ENCODE measurements around the gene CYFIP1. TPM values are rescaled to one million over a fixed set of nuclear protein-coding genes. Genes with fewer than 3 reads are reported as not detected.

The CYFIP1 gene
- total RNA-seq, 1 donor, result 107 TPM

DNA sequence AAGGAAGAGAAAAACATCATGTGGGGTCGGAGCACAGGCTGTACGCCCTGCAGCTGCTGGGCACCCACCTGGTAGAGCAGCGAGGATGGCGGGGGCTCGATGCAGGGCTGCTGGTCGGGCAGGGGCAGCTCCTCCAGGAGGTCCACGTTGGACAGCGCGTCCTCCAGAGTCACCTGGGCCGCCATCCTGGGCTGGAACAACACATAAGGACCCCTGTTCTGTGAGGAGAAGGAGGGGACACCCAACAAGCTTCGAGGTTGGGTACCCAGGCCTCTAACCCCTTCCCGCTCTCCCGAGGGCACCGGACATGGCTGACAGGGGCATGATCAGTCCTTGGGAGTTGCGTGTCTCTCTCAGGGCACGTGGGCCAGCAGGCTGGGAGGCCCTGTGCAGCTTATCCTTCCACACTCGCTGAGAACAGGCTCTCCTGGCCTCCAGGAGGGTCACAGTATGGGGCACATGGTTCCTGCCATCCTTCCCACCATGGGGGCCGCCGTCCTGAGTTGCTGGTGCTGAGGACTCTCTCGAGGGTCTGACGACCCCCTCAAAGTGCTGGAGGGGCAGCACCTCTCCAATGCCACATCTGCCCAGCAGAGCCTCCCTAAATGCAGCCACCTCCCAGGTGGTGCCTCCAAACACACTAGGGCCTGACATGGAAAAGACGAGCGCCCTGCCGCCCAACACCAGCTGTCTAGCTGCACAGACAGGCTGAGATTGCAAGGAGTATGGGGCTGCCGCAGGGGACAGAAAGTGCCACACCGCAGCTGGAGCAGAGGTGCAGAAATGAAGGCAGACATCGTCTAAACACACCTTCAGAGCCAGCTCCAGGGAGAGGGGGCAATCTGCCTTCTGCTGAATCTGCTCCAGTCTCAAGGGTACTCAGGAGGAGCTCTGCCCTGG, 32.8 kb downstream of the CYFIP1 start:
- Histone ChIP-seq H3K4me3 (ENCODE audit: insufficient read depth, low read length) (no peak overlapping the region), H3K79me2 (ENCODE audit: insufficient read depth, low read length) (peaks cover 84% of the 10 kb centered on the region), H2AFZ (ENCODE audit: low read length) (no peak overlapping the region), H3K27me3 (ENCODE audit: insufficient read depth, low read length) (no peaks in the 10 kb centered on the region), H3K36me3 (ENCODE audit: insufficient read depth, low read length) (peaks cover 27% of the 10 kb centered on the region), H3K27ac (ENCODE audit: low read depth, low read length) (no peak overlapping the region), H4K20me1 (ENCODE audit: insufficient read depth, low read length) (peaks cover 56% of the 10 kb centered on the region), H3K4me2 (ENCODE audit: insufficient read depth, low read length) (no peak overlapping the region), H3K9me3 (ENCODE audit: low read depth, low read length) (no peaks in the 10 kb centered on the region), H3K4me1 (ENCODE audit: insufficient read depth, low read length) (peaks cover 4% of the 10 kb centered on the region)
- TF ChIP-seq, protein P1, sequence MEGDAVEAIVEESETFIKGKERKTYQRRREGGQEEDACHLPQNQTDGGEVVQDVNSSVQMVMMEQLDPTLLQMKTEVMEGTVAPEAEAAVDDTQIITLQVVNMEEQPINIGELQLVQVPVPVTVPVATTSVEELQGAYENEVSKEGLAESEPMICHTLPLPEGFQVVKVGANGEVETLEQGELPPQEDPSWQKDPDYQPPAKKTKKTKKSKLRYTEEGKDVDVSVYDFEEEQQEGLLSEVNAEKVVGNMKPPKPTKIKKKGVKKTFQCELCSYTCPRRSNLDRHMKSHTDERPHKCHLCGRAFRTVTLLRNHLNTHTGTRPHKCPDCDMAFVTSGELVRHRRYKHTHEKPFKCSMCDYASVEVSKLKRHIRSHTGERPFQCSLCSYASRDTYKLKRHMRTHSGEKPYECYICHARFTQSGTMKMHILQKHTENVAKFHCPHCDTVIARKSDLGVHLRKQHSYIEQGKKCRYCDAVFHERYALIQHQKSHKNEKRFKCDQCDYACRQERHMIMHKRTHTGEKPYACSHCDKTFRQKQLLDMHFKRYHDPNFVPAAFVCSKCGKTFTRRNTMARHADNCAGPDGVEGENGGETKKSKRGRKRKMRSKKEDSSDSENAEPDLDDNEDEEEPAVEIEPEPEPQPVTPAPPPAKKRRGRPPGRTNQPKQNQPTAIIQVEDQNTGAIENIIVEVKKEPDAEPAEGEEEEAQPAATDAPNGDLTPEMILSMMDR (IDR thresholded peaks at IDR 0.05; ENCODE audit: extremely low read depth, low read depth, low read length), result no peak
- peak; percentile 18 for DNase-seq (ENCODE audit: insufficient read length, low spot score, missing footprints)

DNA sequence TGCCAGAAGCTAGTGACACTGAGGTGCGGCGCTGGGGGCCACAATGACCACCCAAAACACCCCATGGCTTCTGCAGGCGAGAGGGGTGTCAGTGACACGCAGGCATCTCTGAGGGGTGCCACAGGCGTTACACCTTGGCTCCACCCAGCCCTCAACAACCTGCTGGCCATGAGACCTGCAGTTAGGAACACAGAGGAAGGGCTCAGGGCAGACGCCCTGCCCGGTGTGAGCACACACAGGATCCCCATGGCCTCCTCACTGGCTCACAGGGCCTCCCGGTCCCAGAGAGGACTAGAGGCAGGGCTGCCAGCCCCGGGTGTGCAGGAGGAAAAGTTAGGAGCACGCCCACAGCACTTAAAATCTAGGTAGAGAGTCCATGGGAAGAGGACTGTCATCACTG, 35.1 kb downstream of the CYFIP1 start:
- Histone ChIP-seq H3K79me2 (ENCODE audit: insufficient read depth, low read length) (peaks cover 69% of the 10 kb centered on the region), H3K36me3 (ENCODE audit: insufficient read depth, low read length) (peaks cover 35% of the 10 kb centered on the region), H4K20me1 (ENCODE audit: insufficient read depth, low read length) (peaks cover 47% of the 10 kb centered on the region)

DNA sequence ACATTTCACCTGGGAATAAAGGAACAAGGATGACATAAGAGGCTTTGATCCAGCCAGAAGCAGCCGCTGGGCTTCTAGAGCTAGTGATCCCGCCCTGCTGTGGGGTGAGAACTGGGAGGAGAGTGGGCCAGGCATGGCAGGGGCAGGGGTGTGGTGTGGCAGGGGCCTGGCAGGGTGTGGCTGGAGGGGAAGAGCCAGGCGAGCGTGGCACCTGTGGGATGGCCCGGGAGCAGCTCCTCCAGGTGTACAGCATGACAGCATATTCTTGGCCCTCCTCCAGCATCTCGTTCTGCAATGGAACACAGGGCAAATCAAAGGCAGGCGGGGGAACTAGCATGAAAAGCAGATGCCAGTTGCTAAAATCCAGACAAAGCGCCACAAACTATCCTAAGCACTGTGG, 35.5 kb downstream of the CYFIP1 start:
- H3K4me1 ChIP-seq (ENCODE audit: insufficient read depth, low read length), result peaks cover 4% of the 10 kb centered on the region
- no peak overlapping the region for H3K27ac ChIP-seq (ENCODE audit: low read depth, low read length)
- no peaks in the 10 kb centered on the region for H3K9me3 ChIP-seq (ENCODE audit: low read depth, low read length)
- no peak overlapping the region for H3K4me3 ChIP-seq (ENCODE audit: insufficient read depth, low read length)
- peaks cover 50% of the 10 kb centered on the region for H4K20me1 ChIP-seq (ENCODE audit: insufficient read depth, low read length)
- TF ChIP-seq, protein P1 (IDR thresholded peaks at IDR 0.05; ENCODE audit: extremely low read depth, low read depth, low read length), result no peak
- H3K36me3 ChIP-seq (ENCODE audit: insufficient read depth, low read length), result peaks cover 35% of the 10 kb centered on the region
- H3K79me2 ChIP-seq (ENCODE audit: insufficient read depth, low read length), result peaks cover 70% of the 10 kb centered on the region
- DNase-seq (ENCODE audit: insufficient read length, low spot score, missing footprints), result peak; percentile 46
- H2AFZ ChIP-seq (ENCODE audit: low read length), result no peak overlapping the region
- H3K27me3 ChIP-seq (ENCODE audit: insufficient read depth, low read length), result no peaks in the 10 kb centered on the region
- no peak overlapping the region for H3K4me2 ChIP-seq (ENCODE audit: insufficient read depth, low read length)

More for the DNA sequence above, 35.1 kb downstream of the CYFIP1 start:
- no peaks in the 10 kb centered on the region for H3K27me3 ChIP-seq (ENCODE audit: insufficient read depth, low read length)
- H2AFZ ChIP-seq (ENCODE audit: low read length), result no peak overlapping the region
- DNase-seq (ENCODE audit: insufficient read length, low spot score, missing footprints), result no peak
- TF ChIP-seq, protein P1 (IDR thresholded peaks at IDR 0.05; ENCODE audit: extremely low read depth, low read depth, low read length), result no peak
- H3K9me3 ChIP-seq (ENCODE audit: low read depth, low read length), result no peaks in the 10 kb centered on the region
- H3K27ac ChIP-seq (ENCODE audit: low read depth, low read length), result no peak overlapping the region
- H3K4me3 ChIP-seq (ENCODE audit: insufficient read depth, low read length), result no peak overlapping the region
- no peak overlapping the region for H3K4me2 ChIP-seq (ENCODE audit: insufficient read depth, low read length)
- H3K4me1 ChIP-seq (ENCODE audit: insufficient read depth, low read length), result peaks cover 4% of the 10 kb centered on the region

DNA sequence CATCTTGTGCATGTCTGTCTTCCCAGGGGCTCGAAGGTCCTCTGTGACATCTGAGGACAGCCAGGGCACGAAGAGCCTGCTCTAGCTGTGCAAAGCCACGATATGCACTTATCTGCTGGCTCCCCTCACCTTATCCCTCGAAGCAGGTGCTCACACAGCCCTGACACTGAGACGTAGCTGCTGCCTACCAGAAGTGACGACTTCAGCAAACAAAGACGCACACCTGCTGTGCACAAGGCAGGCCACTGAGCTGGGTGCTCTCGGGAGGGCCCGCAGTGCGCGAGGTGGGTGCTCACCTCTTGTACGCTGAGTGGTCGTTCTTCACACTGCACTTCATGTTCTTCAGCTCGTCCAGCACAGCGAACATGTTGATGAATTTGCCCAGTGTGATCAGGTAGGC, 37.3 kb downstream of the CYFIP1 start:
- H4K20me1 ChIP-seq (ENCODE audit: insufficient read depth, low read length), result peaks cover 36% of the 10 kb centered on the region
- peaks cover 48% of the 10 kb centered on the region for H3K36me3 ChIP-seq (ENCODE audit: insufficient read depth, low read length)
- H3K27me3 ChIP-seq (ENCODE audit: insufficient read depth, low read length), result no peaks in the 10 kb centered on the region
- no peak overlapping the region for H3K27ac ChIP-seq (ENCODE audit: low read depth, low read length)
- peaks cover 57% of the 10 kb centered on the region for H3K79me2 ChIP-seq (ENCODE audit: insufficient read depth, low read length)
- TF ChIP-seq, protein P1 (IDR thresholded peaks at IDR 0.05; ENCODE audit: extremely low read depth, low read depth, low read length), result no peak
- no peaks in the 10 kb centered on the region for H3K9me3 ChIP-seq (ENCODE audit: low read depth, low read length)
- H2AFZ ChIP-seq (ENCODE audit: low read length), result no peak overlapping the region
- DNase-seq (ENCODE audit: insufficient read length, low spot score, missing footprints), result peak; percentile 69
- no peak overlapping the region for H3K4me3 ChIP-seq (ENCODE audit: insufficient read depth, low read length)
- H3K4me1 ChIP-seq (ENCODE audit: insufficient read depth, low read length), result no peaks in the 10 kb centered on the region
- no peak overlapping the region for H3K4me2 ChIP-seq (ENCODE audit: insufficient read depth, low read length)

Measured in osteoblast (primary cell).